HG03354 (cell line): ENCODE results near the gene CNTD1.

Source experiments
- ATAC-seq: cut with Tn5 transposase; IDR thresholded peaks from one replicate; pipeline ENCODE4 v1.9.1; 2021; ENCODE audit warnings: mild to moderate bottlenecking; ENCODE audit not compliant: unreplicated experiment, poor library complexity, severe bottlenecking

Gene CNTD1

GRCh38 chr17:42798011-42798382 lies 664 bp upstream of the CNTD1 start:
- no peak for ATAC-seq

- ATAC-seq: no peak
Measured at GRCh38 chr17:42803074-42803883, 4.6 kb downstream of the CNTD1 start.

GRCh38 chr17:42804918-42805367 lies 6.3 kb downstream of the CNTD1 start:
- ATAC-seq: no peak

GRCh38 chr17:42806249-42806648 lies 7.6 kb downstream of the CNTD1 start:
- ATAC-seq: no peak

GRCh38 chr17:42809250-42809649 lies 10.6 kb downstream of the CNTD1 start:
- no peak for ATAC-seq

- ATAC-seq: no peak
Measured at GRCh38 chr17:42814633-42815399, 16.2 kb downstream of the CNTD1 start.

- ATAC-seq: no peak
Measured at GRCh38 chr17:42817866-42818265, 19.2 kb downstream of the CNTD1 start.

- ATAC-seq: no peak
Measured at GRCh38 chr17:42818379-42818778, 19.7 kb downstream of the CNTD1 start.

- ATAC-seq: peak; percentile 41
Measured at GRCh38 chr17:42819939-42820535, 21.4 kb downstream of the CNTD1 start.

GRCh38 chr17:42821176-42821575 lies 22.5 kb downstream of the CNTD1 start:
- no peak for ATAC-seq

- no peak for ATAC-seq
Measured at GRCh38 chr17:42827472-42827871, 28.8 kb downstream of the CNTD1 start.

GRCh38 chr17:42830971-42831370 lies 32.3 kb downstream of the CNTD1 start:
- ATAC-seq: no peak

- peak; percentile 5 for ATAC-seq
Measured at GRCh38 chr17:42832213-42832933, 33.7 kb downstream of the CNTD1 start.

GRCh38 chr17:42832934-42833766 lies 34.5 kb downstream of the CNTD1 start, which contains the start of gene PSME3:
TSS of gene PSME3 (plus strand) at chr17:42833397. CDS start at chr17:42833632, 235 bp downstream.
- ATAC-seq: peak; percentile 90

- peak; percentile 22 for ATAC-seq
Measured at GRCh38 chr17:42833767-42834422, 35.2 kb downstream of the CNTD1 start.

- no peak for ATAC-seq
Measured at GRCh38 chr17:42835732-42836131, 37.1 kb downstream of the CNTD1 start.

- ATAC-seq: no peak
Measured at GRCh38 chr17:42841975-42842685, 43.5 kb downstream of the CNTD1 start.

GRCh38 chr17:42843358-42843934 lies 44.8 kb downstream of the CNTD1 start:
- ATAC-seq: no peak
